MCF 10A (cell line): ENCODE results near the gene GLMP. TPM values are rescaled to one million over a fixed set of nuclear protein-coding genes. Genes with fewer than 3 reads are reported as not detected.

ENCODE experiments used
- BruUV-seq: library from RNA; stranded (reverse); fragments of 400-500 nt; replicated peaks from 2 replicates; lab custom pipeline; 2021; lab: Mats Ljungman, UMichigan
- CTCF ChIA-PET: fragments of 300-600 bp; sonication (Branson Sonifier 250); formaldehyde crosslinking; extraction: SDS; loops from one replicate; lab custom pipeline; 2021; ENCODE audit warnings: antibody characterized with exemption, inconsistent platforms; lab: Yijun Ruan, JAX
- POLR2A ChIA-PET: fragments of 300-600, 350-650 bp; sonication (Branson Sonifier 250); formaldehyde crosslinking; extraction: SDS; loops from one replicate; lab custom pipeline; 2020; ENCODE audit warnings: antibody characterized with exemption, inconsistent platforms; lab: Yijun Ruan, JAX
- DNase-seq: peaks from one replicate; pipeline ENCODE4 v3.0.0-alpha.2; 2018; ENCODE audit not compliant: unreplicated experiment
- H3K27ac Mint-ChIP-seq: one replicate; pipeline ENCODE4 v1.8.0; 2022; ENCODE audit warnings: mild to moderate bottlenecking, low read depth, mixed read lengths; ENCODE audit not compliant: unreplicated experiment
- H3K27me3 Mint-ChIP-seq: one replicate; pipeline ENCODE4 v1.8.0; 2022; ENCODE audit warnings: mixed read lengths; ENCODE audit not compliant: insufficient read depth, unreplicated experiment
- H3K36me3 Mint-ChIP-seq: one replicate; pipeline ENCODE4 v1.8.0; 2022; ENCODE audit warnings: mild to moderate bottlenecking, moderate library complexity, mixed read lengths; ENCODE audit not compliant: insufficient read depth, unreplicated experiment
- H3K4me1 Mint-ChIP-seq: one replicate; pipeline ENCODE4 v1.8.0; 2022; ENCODE audit warnings: mixed read lengths; ENCODE audit not compliant: insufficient read depth, unreplicated experiment
- H3K4me3 Mint-ChIP-seq: one replicate; pipeline ENCODE4 v1.8.0; 2022; ENCODE audit warnings: mild to moderate bottlenecking, moderate library complexity, mixed read lengths; ENCODE audit not compliant: unreplicated experiment
- H3K9me3 Mint-ChIP-seq: one replicate; pipeline ENCODE4 v1.8.0; 2022; ENCODE audit warnings: mixed read lengths; ENCODE audit not compliant: unreplicated experiment
- CTCF ChIP-seq: fragments of 200-600 bp; IDR thresholded peaks from one replicate; pipeline ENCODE4 v1.8.0; 2022; ENCODE audit warnings: antibody characterized with exemption, mild to moderate bottlenecking; ENCODE audit not compliant: unreplicated experiment
- intact Hi-C: fragments of 100-400 bp; cut with micrococcal nuclease; formaldehyde crosslinking; loops from 2 replicates; pipeline ENCODE4 v1.14.1; 2022
- total RNA-seq: library from RNA; stranded (reverse); gene quantifications from 2 replicates; pipeline ENCODE4 v1.2.3, GENCODE V29; 2022

GLMP gene
- total RNA-seq, 1 experiment from 2014 or later, result 12.9 TPM

GRCh38 chr1:156284757-156285156, 10.7 kb downstream of the GLMP start:
- peak; percentile 51 for DNase-seq
- Mint-ChIP-seq H3K9me3 (no peaks in the 10 kb centered on the region), H3K4me1 (peaks cover 34% of the 10 kb centered on the region), H3K4me3 (peak overlapping the region; percentile 92), H3K27ac (no peak overlapping the region), H3K27me3 (no peaks in the 10 kb centered on the region), H3K36me3 (peaks cover 27% of the 10 kb centered on the region)
- intact Hi-C loops, result loop anchor here (5.0 kb wide), 1 partner anchor 33 kb away; no protein-coding TSS in a partner anchor
- BruUV-seq, result no TSS peak
- no peak for TF ChIP-seq CTCF
- CTCF ChIA-PET, result interaction anchor here (0.6 to 6.5 kb wide), 6 partner anchors 14 to 220 kb away, joined by 3 to 72 read pairs (median 3); no protein-coding TSS in a partner anchor
- POLR2A ChIA-PET, result interaction anchor here (1.5 to 10.4 kb wide), 3 partner anchors 15 to 441 kb away, joined by 3 to 210 read pairs (median 45); partner anchors contain the start of genes GLMP and VHLL

DNA sequence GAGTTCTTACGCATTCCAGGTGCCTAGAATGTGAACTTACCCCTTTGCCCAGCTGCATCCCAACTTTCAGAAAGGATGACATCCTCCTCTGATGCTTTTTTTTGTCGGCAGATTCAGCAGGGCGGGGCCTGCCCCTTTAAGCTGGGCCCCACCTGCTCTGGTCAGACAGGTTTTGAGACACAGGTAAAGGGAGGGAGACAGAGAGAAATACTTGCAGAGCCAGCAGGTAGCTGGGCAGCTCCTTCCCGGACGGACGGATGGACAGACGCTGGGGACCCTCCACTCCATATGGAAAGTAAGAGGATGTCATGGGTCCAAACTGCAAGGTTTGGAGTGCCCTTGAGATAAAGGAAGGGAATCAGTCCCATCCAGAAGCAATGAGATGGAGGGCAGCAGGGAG, 11.4 kb downstream of the GLMP start, which contains the start of gene TMEM79:
Gene TMEM79 (plus strand): TSS at position 214 of the 400 bp plus-strand sequence. CDS start 902 bp downstream, outside the sequence.
- peak within 1 kb of the TSS; percentile 93 for H3K27ac Mint-ChIP-seq
- ChIA-PET CTCF (interaction anchor here (0.5 to 6.5 kb wide), 10 partner anchors 12 to 377 kb away, joined by 3 to 72 read pairs (median 3); partner anchors contain the start of gene SLC25A44), POLR2A (interaction anchor here (1.2 to 10.4 kb wide), 14 partner anchors 10 to 442 kb away, joined by 3 to 210 read pairs (median 10); partner anchors contain the start of genes GLMP, SLC25A44 and VHLL)
- H3K27me3 Mint-ChIP-seq, result no peaks in the 10 kb centered on the region
- peaks cover 28% of the 10 kb centered on the region for H3K36me3 Mint-ChIP-seq
- no TSS peak for BruUV-seq
- TF ChIP-seq CTCF, result no peak
- H3K9me3 Mint-ChIP-seq, result no peaks in the 10 kb centered on the region
- peak within 1 kb of the TSS; percentile 92 for H3K4me3 Mint-ChIP-seq
- intact Hi-C loops, result loop anchor here (5.0 kb wide), 1 partner anchor 33 kb away; no protein-coding TSS in a partner anchor
- peaks cover 34% of the 10 kb centered on the region for H3K4me1 Mint-ChIP-seq
- no peak for DNase-seq

- H3K27ac Mint-ChIP-seq, result peak overlapping the region; percentile 93
- H3K9me3 Mint-ChIP-seq, result no peaks in the 10 kb centered on the region
- ChIA-PET POLR2A (interaction anchor here (0.7 to 10.4 kb wide), 30 partner anchors 8 to 484 kb away, joined by 3 to 210 read pairs (median 5); partner anchors contain the start of genes CCT3, GLMP, KHDC4 and MEX3A), CTCF (interaction anchor here (0.7 to 6.5 kb wide), 15 partner anchors 11 to 378 kb away, joined by 3 to 72 read pairs (median 4); partner anchors contain the start of genes GLMP and SLC25A44)
- DNase-seq, result no peak
- no TSS peak for BruUV-seq
- H3K4me3 Mint-ChIP-seq, result peak overlapping the region; percentile 92
- H3K4me1 Mint-ChIP-seq, result peaks cover 34% of the 10 kb centered on the region
- no peaks in the 10 kb centered on the region for H3K27me3 Mint-ChIP-seq
- H3K36me3 Mint-ChIP-seq, result peaks cover 26% of the 10 kb centered on the region
- TF ChIP-seq CTCF, result no peak
- intact Hi-C loops, result loop anchor here (5.0 kb wide), 1 partner anchor 34 kb away; no protein-coding TSS in a partner anchor
Measured at GRCh38 chr1:156283521-156283920, 12.0 kb downstream of the GLMP start.
